Sigmoid colon (tissue), 7 donors: ENCODE data around the gene HEPHL1. TPM values are rescaled to one million over a fixed set of nuclear protein-coding genes. Genes with fewer than 3 reads are reported as not detected.

Experiments used
- polyA plus RNA-seq, 3 donors: library from polyadenylated mRNA; stranded (reverse); fragments of 200-250 nt; gene quantifications; one replicate each; pipeline ENCODE4 v1.2.3, GENCODE V29; 2013
- small RNA-seq, 3 donors: library from RNA; depleted of rRNA; stranded (forward); fragments of <200 nt; gene quantifications; one replicate each; pipeline ENCODE3, GENCODE V24; 2016
- total RNA-seq, 4 donors: library from RNA; depleted of rRNA; stranded (reverse); fragments of >200 nt; gene quantifications; one replicate each; pipeline ENCODE4 v1.1.0, GENCODE V29; 2016
- donor health status: healthy with polysubstance abuse.
- donor health status: Bipolar disorder and iron deficiency.
- donor health status: healthy.

Gene HEPHL1
- total and polyA plus RNA-seq, 7 donors: not detected

Small RNA genes lying within 50 kb of the gene (small RNA-seq; reads per million reads assigned to genes)
- 0 reads per million in 3 donors for gene AP002795.1

Other genes with a start within 250 kb of the HEPHL1 start
- gene MED17, start 237.1 kb upstream of the HEPHL1 start, total RNA-seq: 10 to 100 TPM; 19.9 to 28.9 (median 23.9) TPM
- gene MED17, start 237.1 kb upstream of the HEPHL1 start, polyA plus RNA-seq: 10 to 100 TPM in 1 of 3 donors, 1 to 10 TPM in 2; 7.2 to 12.8 (median 9.7) TPM
- 1 to 10 TPM in 1 of 4 donors, under 1 TPM in 2, not detected in 1; 0.71 to 1.1 (median 0.83) TPM for gene VSTM5, start 170.7 kb upstream of the HEPHL1 start, total RNA-seq
- 1 to 10 TPM in 1 of 3 donors, under 1 TPM in 2; 0.23 to 3.6 (median 0.86) TPM for gene VSTM5, start 170.7 kb upstream of the HEPHL1 start, polyA plus RNA-seq
- gene PANX1, start 107.5 kb downstream of the HEPHL1 start, total RNA-seq: 10 to 100 TPM; 21.6 to 35.7 (median 25.4) TPM
- 1 to 10 TPM; 1.2 to 6.3 (median 3.5) TPM for gene PANX1, start 107.5 kb downstream of the HEPHL1 start, polyA plus RNA-seq